Heart left ventricle (tissue), 16 donors: Measurements from ENCODE around the gene NUAK1. TPM values are rescaled to one million over a fixed set of nuclear protein-coding genes. Genes with fewer than 3 reads are reported as not detected.

Source experiments
- ATAC-seq, 4 donors: fragments of 200-7000 bp; cut with Tn5 transposase; one replicate each; pipeline ENCODE4 v1.9.1; 2020 to 2022; ENCODE audit warnings: moderate library complexity in 4 of 4, mild to moderate bottlenecking in 3 of 4, moderate number of reproducible peaks in 1 of 4
- DNase-seq, 5 donors: peaks; one replicate each; pipeline ENCODE4 v3.0.0-alpha.2; 2020
- H3K27ac ChIP-seq, 12 donors: fragments of 200-600 bp; sonication (generic) in 4 of 12; one replicate each; pipeline versions ENCODE4 v1.5.0 to v1.8.0; 2016 to 2022; ENCODE audit warnings: mild to moderate bottlenecking in 2 of 12
- H3K27me3 ChIP-seq, 9 donors: fragments of 200-600 bp; sonication (generic) in 2 of 9; one replicate each; pipeline versions ENCODE4 v1.5.1 to v1.8.0; 2016 to 2022; ENCODE audit warnings: mild to moderate bottlenecking in 3 of 9
- H3K36me3 ChIP-seq, 9 donors: fragments of 200-600 bp; sonication (generic) in 2 of 9; one replicate each; pipeline versions ENCODE4 v1.5.0 to v1.8.0; 2018 to 2022; ENCODE audit warnings: mild to moderate bottlenecking in 2 of 9
- H3K4me1 ChIP-seq, 12 donors: fragments of 200-600 bp; sonication (generic) in 4 of 12; one replicate each; pipeline versions ENCODE4 v1.5.0 to v1.8.0; 2016 to 2022; ENCODE audit warnings: mild to moderate bottlenecking in 3 of 12
- H3K4me3 ChIP-seq, 12 donors: fragments of 200-600 bp; sonication (generic) in 4 of 12; one replicate each; pipeline versions ENCODE4 v1.5.0 to v1.8.0; 2017 to 2022; ENCODE audit warnings: mild to moderate bottlenecking in 9 of 12, moderate library complexity in 4 of 12
- H3K9me3 ChIP-seq, 12 donors: fragments of 200-600 bp; sonication (generic) in 4 of 12; one replicate each; pipeline versions ENCODE4 v1.5.0 to v1.8.0; 2016 to 2022; ENCODE audit warnings: mild to moderate bottlenecking in 1 of 12
- CTCF ChIP-seq, 12 donors: fragments of 200-600 bp; sonication (generic) in 4 of 12; IDR thresholded peaks; one replicate each; pipeline versions ENCODE4 v1.5.0 to v1.8.0; 2018 to 2022; ENCODE audit warnings: antibody characterized with exemption in 12 of 12, mild to moderate bottlenecking in 5 of 12
- POLR2A ChIP-seq, 2 donors: fragments of 450-650 bp; IDR thresholded peaks; one replicate each; pipeline ENCODE4 v1.6.1; 2017; ENCODE audit warnings: antibody characterized with exemption in 2 of 2, mild to moderate bottlenecking in 2 of 2, moderate library complexity in 2 of 2
- WGBS, 4 donors: extraction: QIAGEN DNeasy Blood & Tissue Kit in 2 of 4; methylation state at CpG; one replicate each; pipeline versions ENCODE4 v1.1.5 to v1.1.7; 2013 to 2018; 5-methylcytosine and 5-hydroxymethylcytosine counted together
- intact Hi-C, 10 donors: fragments of 100-400 bp; cut with DNase I; formaldehyde crosslinking; loops; one replicate each; pipeline versions ENCODE4 v1.11.1 to v1.14.2; 2022
- polyA plus RNA-seq, 2 donors: library from polyadenylated mRNA; stranded (reverse); fragments of 200-250 nt; gene quantifications; one replicate each; pipeline ENCODE4 v1.2.3, GENCODE V29; 2013
- total RNA-seq, 9 donors: library from RNA; depleted of rRNA in 2 of 9; stranded (reverse); fragments of >200 nt in 2 of 9; fragmentation: NEBNext Ultra II Directional in 3 of 9; extraction: Animal tissue kit (Norgen Biotek cat#: 25700) in 3 of 9; gene quantifications; one replicate each; pipeline versions ENCODE4 v1.1.0 to v1.2.4, GENCODE V29; 2016 to 2023
- donor health status: ischemic (EF 13 %, LVEDD 7.1; RV severe dilation, severe dysfunction).
- donor health status: healthy with polysubstance abuse.
- donor health status: DM: no; HTN: yes; CAD: no.
- donor health status: DM: no; HTN: no; CAD: no.
- donor health status: ischemic (EF 25% LVEDD 6.9; RV normal size, moderate dysfunction).
- donor health status: ischemic (EF 25% LVEDD 5.7; RV mildly dilated, moderate dysfunction).
- donor health status: healthy.
- donor health status: DM: yes; HTN: yes; CAD: no.
- donor health status: ischemic (EF 35%, LVEDD 5.7; RV mildly dilated, moderate dysfunction).
- donor health status: nonischemic (EF 11% LVEDD 7.7; RV severe dilation, severe dysfunction).
- donor health status: DM: yes; HTN: yes; CAD: no.
- donor health status: PGD.
- donor health status: ischemic (EF 29% LVEDD 5.4; RV normal size, mild dysfunction).
- donor health status: nonischemic (EF 23%, LVEDD 6.1; RV moderate dilation, normal function).

NUAK1 gene
- total and polyA plus RNA-seq, 11 donors: 10.5 to 50.7 (median 39.4) TPM

- no peaks in the 10 kb centered on the region for H3K27me3 ChIP-seq
- intact Hi-C loops: no loop called here
- DNase-seq (no peak), ATAC-seq (no peak)
- H3K27ac ChIP-seq: no peak overlapping the region
- H3K9me3 ChIP-seq: no peaks in the 10 kb centered on the region
- H3K36me3 ChIP-seq: no peaks in the 10 kb centered on the region
- TF ChIP-seq POLR2A (IDR thresholded peaks at IDR 0.05) (no peak), CTCF (IDR thresholded peaks at IDR 0.05) (no peak)
- no peak overlapping the region for H3K4me3 ChIP-seq
- WGBS, 4 donors: 89 to 95% (median 92%) methylated on average over 5 of the region's 5 CpGs
- H3K4me1 ChIP-seq: peaks cover 0 to 11% (median 5%) of the 10 kb centered on the region in 12 donors
Measured at GRCh38 chr12:106027286-106027685, 111.5 kb downstream of the NUAK1 start.

- Histone ChIP-seq H3K9me3 (no peaks in the 10 kb centered on the region), H3K4me3 (no peak overlapping the region), H3K4me1 (peaks cover 0 to 21% (median 15%) of the 10 kb centered on the region in 12 donors), H3K36me3 (no peaks in the 10 kb centered on the region), H3K27ac (no peak overlapping the region), H3K27me3 (no peaks in the 10 kb centered on the region)
- ATAC-seq: no peak
- no peak for TF ChIP-seq CTCF (IDR thresholded peaks at IDR 0.05)
- no peak for TF ChIP-seq POLR2A (IDR thresholded peaks at IDR 0.05)
- 92 to 95% (median 92%) methylated on average over 2 of the region's 2 CpGs for WGBS, 4 donors
- intact Hi-C loops: no loop called here
- no peak for DNase-seq
Measured at GRCh38 chr12:106025129-106025528, 113.6 kb downstream of the NUAK1 start.

- H3K27me3 ChIP-seq: no peaks in the 10 kb centered on the region
- no peak for DNase-seq
- no peak for ATAC-seq
- 96 to 98% (median 97%) methylated on average over 2 of the region's 2 CpGs for WGBS, 4 donors
- TF ChIP-seq CTCF (IDR thresholded peaks at IDR 0.05) (no peak), POLR2A (IDR thresholded peaks at IDR 0.05) (no peak)
- H3K9me3 ChIP-seq: peaks cover 0 to 10% (median 2%) of the 10 kb centered on the region in 12 donors
- no peaks in the 10 kb centered on the region for H3K36me3 ChIP-seq
- no peak overlapping the region for H3K27ac ChIP-seq
- intact Hi-C loops: loop anchor here in 1 of 10 donors (5.0 kb wide), 1 partner anchor 41 kb away; no protein-coding TSS in a partner anchor
- no peak overlapping the region for H3K4me3 ChIP-seq
- peaks cover 0 to 17% (median 14%) of the 10 kb centered on the region in 12 donors for H3K4me1 ChIP-seq
Measured at GRCh38 chr12:106023039-106023438, 115.7 kb downstream of the NUAK1 start.

- Histone ChIP-seq H3K27ac (no peak overlapping the region), H3K4me1 (peaks cover 0 to 17% (median 14%) of the 10 kb centered on the region in 12 donors), H3K27me3 (no peaks in the 10 kb centered on the region), H3K36me3 (no peaks in the 10 kb centered on the region), H3K4me3 (no peak overlapping the region), H3K9me3 (peaks cover 0 to 14% (median 2%) of the 10 kb centered on the region in 12 donors)
- ATAC-seq: no peak
- TF ChIP-seq CTCF (IDR thresholded peaks at IDR 0.05) (no peak), POLR2A (IDR thresholded peaks at IDR 0.05) (no peak)
- WGBS, 4 donors: 85 to 90% (median 88%) methylated on average over 5 of the region's 5 CpGs
- intact Hi-C loops: loop anchor here in 1 of 10 donors (5.0 kb wide), 1 partner anchor 40 kb away; no protein-coding TSS in a partner anchor
- DNase-seq: no peak
Measured at GRCh38 chr12:106022568-106023012, 116.2 kb downstream of the NUAK1 start.
